NCI-H1092 treated with DMSO at 0.1 percent for 48 hours (cell line): Measurements from ENCODE around the gene DYNC2I2.
A peak's percentile ranks its signal among the peaks of the same experiment; 100 is the strongest.
"Not testable (repeated sequence)": the region's sequence is repeated elsewhere in the genome, so short reads cannot be mapped to it uniquely, and the experiment has no call there.

Experiments
- DNase-seq: peaks from one replicate; lab custom pipeline; 2025; lab: John Stamatoyannopoulos, UW

DYNC2I2 gene

GRCh38 chr9:128685636-128686489, 29.2 kb upstream of the DYNC2I2 start:
- no peak for DNase-seq

DNA sequence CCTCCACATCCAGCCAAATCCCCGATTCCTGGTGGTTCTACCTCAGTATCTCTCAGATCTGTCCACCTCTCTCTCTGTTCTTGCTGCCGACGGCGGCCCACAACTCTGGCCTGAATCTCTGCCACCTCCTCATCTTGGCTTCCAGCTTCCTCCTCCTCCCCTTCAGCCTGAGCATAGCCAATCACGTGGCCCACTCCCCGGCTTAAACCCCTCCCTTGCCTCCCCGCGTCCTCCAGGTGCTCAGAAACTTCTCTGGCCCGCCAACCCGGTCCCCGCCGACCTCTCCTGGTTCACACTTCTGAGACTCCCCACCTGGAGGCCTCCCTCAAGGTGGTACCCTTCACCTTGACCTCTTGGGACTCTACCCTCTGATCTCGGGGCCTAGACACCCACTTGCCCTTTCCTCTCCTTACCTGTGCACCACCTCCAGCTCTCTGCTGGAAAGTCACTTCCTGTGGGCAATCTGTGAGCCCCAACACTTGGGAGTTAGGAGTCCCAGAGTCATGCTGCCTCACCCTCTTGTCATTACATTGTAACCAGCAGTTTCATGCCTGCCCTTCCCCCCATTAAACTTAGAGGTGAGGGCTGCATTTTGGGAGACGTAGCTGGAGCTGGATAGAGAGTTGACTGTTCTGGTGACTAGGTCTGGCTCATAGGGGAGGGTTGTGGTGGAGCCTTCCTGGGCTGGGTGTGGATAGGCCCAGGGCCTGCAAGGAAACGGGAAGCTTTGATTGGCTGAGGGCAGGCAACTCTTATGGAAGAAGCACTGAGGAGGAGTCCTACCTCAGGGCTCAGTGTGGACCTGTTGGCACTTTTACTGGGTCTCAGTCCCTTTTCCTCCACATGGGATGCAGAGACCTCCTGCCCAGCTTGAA, 27.9 kb upstream of the DYNC2I2 start:
- DNase-seq, result no peak

DNA sequence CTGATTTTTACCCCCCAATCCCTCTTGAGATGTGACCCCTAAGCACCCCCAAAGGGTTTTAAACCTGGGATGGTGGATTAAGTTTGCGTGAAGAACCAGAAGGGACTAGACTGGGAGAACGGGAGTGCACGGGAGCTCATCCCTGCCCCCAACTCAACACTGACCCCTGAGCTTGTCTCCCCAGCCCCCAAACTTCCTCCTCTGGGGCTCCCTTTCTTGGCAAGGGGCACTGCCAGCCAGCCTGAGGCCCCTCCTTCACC, 27.3 kb upstream of the DYNC2I2 start:
- no peak for DNase-seq

DNA sequence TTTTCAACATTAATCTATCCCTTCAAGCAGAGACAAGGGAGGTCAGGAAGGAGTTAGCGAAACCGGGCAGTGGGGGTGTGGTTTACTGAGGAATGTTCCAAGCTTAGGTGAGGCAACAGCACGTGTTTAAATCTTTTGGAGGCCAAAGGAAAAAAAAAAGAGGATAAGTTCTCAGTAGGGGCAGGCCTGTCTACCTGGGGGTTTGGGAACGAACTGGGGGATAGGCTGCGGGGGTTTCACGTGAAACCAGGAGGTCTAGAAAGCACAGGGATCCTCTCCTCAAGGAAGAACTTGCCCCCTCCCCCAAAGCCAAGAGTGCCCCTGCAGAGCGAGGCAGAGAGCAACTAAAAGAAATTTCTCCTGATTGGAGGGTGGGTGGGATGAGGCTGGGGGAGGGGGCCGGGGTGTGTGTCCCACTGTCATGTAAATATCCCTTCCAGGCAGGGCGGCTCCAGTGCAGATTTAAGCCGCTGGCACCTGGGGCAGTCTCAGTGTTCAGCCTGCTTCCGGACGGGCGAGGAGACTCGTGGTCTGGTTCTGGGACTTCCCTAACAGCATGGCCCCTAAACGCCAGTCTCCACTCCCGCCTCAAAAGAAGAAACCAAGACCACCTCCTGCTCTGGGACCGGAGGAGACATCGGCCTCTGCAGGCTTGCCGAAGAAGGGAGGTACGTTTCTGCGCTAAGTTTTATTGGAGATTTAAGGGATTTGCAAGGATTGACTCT, 26.9 kb upstream of the DYNC2I2 start:
- DNase-seq, result no peak

GRCh38 chr9:128677794-128678193, 21.1 kb upstream of the DYNC2I2 start:
- no peak for DNase-seq

DNA sequence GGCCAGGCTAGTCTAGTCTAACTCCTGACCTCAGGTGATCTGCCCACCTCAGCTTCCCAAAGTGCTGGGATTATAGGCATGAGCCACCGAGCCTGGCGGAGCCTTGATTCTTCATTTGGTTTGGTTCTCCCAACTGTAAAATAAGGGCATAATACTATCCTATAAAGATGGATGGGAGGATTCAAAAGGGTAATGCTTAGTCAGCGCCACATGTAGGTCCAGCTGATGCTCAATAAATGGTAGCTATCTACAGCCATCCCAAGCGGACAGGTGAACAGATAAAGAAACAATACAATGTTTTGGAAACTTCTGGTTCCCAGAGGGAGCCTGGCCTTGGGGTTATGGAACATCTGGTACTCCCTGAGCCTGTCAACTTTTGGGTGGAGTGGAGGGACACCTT, 18.7 kb upstream of the DYNC2I2 start:
- no peak for DNase-seq

GRCh38 chr9:128669786-128670185, 13.1 kb upstream of the DYNC2I2 start:
- no peak for DNase-seq

DNA sequence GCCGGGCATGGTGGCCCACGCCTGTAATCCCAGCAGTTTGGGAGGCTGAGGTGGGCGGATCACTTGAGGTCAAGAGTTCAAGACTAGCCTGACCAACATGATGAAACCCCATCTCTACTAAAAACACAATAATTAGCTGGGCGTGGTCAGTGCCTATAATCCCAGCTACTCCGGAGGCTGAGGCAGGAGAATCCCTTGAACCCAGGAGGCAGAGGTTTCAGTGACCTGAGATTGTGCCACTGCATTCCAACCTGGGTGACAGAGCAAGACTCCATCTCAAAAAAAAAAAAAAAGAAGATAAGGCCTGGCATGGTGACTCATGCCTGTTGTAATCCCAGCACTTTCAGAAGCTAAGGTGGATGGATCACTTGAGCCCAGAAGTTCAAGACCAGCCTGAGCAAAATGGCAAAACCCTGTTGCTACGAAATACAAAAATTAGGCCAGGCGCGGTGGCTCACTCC, 9.9 kb upstream of the DYNC2I2 start:
- DNase-seq, result not testable (repeated sequence)

- no peak for DNase-seq
Observed at GRCh38 chr9:128657796-128658195, 1.1 kb upstream of the DYNC2I2 start.

DNA sequence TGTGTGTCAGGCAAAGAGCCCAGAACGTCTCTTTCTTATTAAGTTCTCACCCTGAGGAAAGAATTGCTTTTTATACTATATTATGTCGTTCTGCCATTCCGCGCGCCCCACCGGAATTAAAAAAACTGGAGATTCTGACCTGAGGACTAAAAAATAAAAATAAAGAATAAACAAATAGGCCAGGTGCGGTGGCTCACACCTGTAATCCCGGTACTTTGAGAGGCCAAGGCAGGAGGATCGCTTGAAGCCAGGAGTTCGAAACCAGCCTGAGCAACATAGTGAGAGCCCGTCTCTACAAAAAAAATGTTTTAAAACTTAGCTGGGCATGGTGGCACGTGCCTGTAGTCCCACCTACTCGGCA, 677 bp upstream of the DYNC2I2 start:
- DNase-seq, result no peak

DNA sequence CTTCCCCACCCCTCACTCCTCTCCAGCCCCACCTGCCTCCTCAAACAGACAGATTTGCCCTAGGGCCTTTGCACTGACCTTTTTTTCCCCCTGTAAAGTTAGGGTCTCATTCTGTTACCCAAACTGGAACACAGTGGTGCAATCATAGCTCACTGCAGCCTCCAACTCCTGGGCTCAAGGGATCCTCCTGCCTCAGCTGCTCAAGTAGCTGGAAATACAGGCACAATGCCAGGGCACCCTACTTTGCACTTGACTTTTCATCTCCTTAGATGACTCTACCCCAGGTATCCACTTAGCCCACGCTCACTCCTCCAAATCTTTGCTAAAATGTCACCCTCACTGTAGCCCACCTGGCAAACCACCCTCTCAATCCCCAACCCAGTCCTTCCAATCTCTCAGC, 2.2 kb downstream of the DYNC2I2 start:
- DNase-seq, result no peak

- DNase-seq, result no peak
Observed at GRCh38 chr9:128653908-128654307, 2.7 kb downstream of the DYNC2I2 start.

GRCh38 chr9:128651798-128652197, 4.8 kb downstream of the DYNC2I2 start:
- DNase-seq, result no peak

- DNase-seq, result not testable (repeated sequence)
Observed at GRCh38 chr9:128648206-128648605, 8.4 kb downstream of the DYNC2I2 start.

DNA sequence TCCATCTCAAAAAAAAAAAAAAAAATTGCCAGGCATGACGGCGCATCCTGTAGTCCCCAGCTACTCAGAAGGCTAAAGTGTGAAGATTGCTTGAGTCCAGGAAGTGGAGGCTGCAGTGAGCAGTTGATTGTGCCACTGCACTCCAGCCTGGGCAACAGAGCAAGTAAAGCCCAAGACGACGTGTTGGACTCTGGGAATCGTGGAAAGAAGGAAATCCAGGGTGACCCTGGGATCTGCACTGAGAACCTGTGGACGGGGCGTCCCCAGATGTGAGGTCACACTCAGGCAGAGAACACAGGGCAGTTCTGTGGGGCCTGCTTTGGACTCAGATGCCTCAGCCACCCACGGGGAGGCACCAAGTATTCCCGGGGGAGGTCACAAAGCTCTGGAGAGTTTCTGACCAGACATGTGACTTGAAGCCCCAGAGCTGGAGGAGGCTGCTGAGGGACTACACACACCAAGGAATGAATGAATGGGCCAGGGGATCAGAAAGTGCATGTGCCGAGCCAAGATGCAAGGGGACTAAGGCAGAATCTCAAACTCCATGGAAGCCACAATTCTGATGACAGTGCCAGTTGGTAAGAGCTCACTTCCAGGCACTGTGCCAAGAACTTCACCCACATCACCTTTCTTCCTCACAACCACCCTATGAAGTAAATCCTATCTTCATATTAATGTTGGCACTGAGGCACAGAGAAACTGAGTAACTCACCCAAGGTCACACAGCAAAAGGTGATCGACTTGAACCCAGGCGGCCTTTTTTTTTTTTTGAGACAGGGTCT, 12.9 kb downstream of the DYNC2I2 start:
- no peak for DNase-seq

GRCh38 chr9:128642675-128643245, 13.9 kb downstream of the DYNC2I2 start:
- DNase-seq, result no peak

DNA sequence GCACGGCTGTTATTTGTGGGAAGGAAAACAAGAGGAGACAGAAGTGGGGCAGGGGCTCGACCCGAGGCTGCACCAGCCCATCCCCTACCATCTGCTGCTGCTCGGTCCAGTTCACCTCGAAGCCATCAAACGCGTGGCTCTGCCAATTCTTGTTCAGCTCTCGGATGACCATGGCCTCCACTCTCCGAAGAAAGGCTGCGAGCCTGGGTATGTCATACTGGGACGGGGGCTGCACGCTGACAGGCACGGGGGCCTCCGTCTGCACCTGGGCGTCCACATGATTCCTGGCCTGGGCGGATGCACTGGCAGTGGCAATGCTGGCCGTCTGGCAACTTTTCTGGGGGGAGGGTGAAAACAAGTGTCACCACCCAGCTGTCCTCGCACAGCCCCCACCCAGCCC, 16.0 kb downstream of the DYNC2I2 start:
- DNase-seq, result no peak

GRCh38 chr9:128638580-128638979, 18.1 kb downstream of the DYNC2I2 start:
- no peak for DNase-seq

GRCh38 chr9:128637656-128638055, 19.0 kb downstream of the DYNC2I2 start:
- peak; percentile 41 for DNase-seq

- DNase-seq, result peak; percentile 30
Observed at GRCh38 chr9:128636556-128637530, 19.8 kb downstream of the DYNC2I2 start.
